ENCODE results near the gene DNAI2. TPM values are rescaled to one million over a fixed set of nuclear protein-coding genes. Genes with fewer than 3 reads are reported as not detected.

Gene DNAI2
- total and polyA plus RNA-seq, 8 donors: 0.11 to 0.77 TPM; not detected in 6

DNA sequence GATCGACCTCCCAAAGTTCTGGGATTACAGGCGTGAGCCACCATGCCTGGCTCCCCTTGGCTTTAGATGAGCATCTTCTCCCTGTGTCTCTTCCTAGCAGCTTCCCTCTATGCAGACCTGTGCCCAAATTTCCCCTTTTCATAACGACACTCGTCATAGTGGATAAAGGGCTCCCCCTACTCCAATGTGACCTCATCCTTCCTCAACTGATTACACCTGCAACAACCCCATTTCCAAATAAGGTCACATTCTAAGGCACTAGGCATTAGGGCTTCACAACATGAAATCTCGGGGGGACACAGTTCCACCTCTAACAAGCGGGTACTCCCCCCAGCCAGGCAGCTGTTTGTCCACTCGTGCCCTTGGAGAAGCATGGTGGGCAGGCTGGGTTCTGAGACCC, 62.3 kb downstream of the DNAI2 start:
- no peak for FAIRE-seq

DNA sequence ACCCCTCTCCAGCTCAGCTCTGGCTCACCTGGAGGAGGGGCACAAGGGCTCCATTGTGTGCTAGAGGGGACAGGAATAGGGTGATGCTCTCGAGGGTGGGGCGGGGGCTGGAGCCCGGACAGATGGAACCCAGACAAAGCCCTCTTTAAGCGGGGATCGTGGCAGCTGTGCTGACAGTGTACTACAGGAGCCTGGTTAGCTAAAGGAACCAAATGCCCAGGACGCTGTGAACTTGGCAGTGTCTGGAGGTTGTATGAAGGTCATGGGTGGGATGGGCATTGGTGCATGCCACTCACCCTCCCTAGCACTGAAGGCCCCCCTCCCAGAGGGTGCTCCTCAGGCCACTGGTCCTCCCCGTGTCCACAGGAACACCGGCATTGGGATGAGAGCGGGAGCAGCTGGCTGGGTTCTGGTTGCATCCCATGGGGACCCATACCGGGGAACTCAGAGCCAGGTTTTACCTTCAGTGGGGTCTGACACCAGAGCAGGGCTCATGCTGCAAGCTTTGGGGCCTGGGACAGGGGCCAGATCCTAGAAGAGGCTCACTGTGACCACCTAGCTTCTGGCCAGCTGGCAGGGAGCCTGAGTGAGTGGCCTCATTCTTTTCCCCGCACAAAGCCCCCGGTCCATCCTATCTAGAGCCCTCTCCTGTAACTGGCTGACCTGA, 63.9 kb downstream of the DNAI2 start:
- ATAC-seq (no peak), FAIRE-seq (no peak), DNase-seq (no peak)
- Histone ChIP-seq H3K4me3 (no peak overlapping the region), H3K27ac (no peak overlapping the region), H3K9me3 (no peaks in the 10 kb centered on the region), H3K27me3 (no peaks in the 10 kb centered on the region), H3K36me3 (no peaks in the 10 kb centered on the region), H3K4me1 (no peaks in the 10 kb centered on the region)
- TF ChIP-seq, protein P1, sequence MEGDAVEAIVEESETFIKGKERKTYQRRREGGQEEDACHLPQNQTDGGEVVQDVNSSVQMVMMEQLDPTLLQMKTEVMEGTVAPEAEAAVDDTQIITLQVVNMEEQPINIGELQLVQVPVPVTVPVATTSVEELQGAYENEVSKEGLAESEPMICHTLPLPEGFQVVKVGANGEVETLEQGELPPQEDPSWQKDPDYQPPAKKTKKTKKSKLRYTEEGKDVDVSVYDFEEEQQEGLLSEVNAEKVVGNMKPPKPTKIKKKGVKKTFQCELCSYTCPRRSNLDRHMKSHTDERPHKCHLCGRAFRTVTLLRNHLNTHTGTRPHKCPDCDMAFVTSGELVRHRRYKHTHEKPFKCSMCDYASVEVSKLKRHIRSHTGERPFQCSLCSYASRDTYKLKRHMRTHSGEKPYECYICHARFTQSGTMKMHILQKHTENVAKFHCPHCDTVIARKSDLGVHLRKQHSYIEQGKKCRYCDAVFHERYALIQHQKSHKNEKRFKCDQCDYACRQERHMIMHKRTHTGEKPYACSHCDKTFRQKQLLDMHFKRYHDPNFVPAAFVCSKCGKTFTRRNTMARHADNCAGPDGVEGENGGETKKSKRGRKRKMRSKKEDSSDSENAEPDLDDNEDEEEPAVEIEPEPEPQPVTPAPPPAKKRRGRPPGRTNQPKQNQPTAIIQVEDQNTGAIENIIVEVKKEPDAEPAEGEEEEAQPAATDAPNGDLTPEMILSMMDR (IDR thresholded peaks at IDR 0.05): no peak
- intact Hi-C loops (cut with DNase I): no loop called here
- WGBS, 2 donors: 32 to 43% methylated on average over 12 of the region's 12 CpGs

More for the DNA sequence above, 62.3 kb downstream of the DNAI2 start:
- H3K4me1 ChIP-seq: no peaks in the 10 kb centered on the region
- ATAC-seq (no peak), DNase-seq (no peak)
- H3K27ac ChIP-seq: no peak overlapping the region
- H3K27me3 ChIP-seq: no peaks in the 10 kb centered on the region
- no peaks in the 10 kb centered on the region for H3K9me3 ChIP-seq
- intact Hi-C loops (cut with DNase I): no loop called here
- no peak overlapping the region for H3K4me3 ChIP-seq
- no peaks in the 10 kb centered on the region for H3K36me3 ChIP-seq
- WGBS, 2 donors: 57 to 74% methylated on average over 7 of the region's 7 CpGs
- TF ChIP-seq, protein P1 (IDR thresholded peaks at IDR 0.05): no peak

DNA sequence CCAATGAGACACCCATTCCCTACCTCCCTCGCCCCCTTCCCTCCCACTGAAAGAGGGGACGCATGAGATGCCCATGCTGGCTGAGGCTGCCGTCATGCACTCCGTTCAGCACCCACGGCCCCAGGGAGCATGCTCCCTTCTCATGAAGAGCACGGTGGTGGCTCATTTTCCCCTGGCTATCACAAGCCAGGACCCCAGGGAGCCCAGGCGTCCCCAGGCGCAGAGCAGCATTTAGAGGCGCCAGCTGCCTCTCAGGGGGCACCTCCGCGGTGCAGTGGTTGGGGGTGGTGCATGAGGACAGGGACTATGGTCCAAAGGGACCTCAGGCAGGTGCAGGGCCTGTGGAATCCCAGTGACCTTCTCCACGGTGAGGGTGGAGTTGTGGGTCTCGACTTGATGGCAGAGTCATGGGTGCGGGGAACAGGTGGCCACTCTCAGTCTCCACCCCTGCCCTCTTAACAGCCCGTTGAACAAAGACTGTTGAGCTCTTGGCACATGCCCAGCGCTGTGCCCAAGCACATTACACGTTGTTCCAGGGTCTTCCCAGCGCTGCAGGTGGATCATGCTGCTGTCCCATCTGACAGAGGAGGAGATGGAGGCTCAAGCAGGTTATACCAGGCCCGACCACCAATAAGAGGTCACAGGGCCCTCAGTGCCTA, 65.6 kb downstream of the DNAI2 start:
- no peaks in the 10 kb centered on the region for H3K36me3 ChIP-seq
- no peaks in the 10 kb centered on the region for H3K4me1 ChIP-seq
- WGBS, 2 donors: 62 to 75% methylated on average over 19 of the region's 19 CpGs
- no peaks in the 10 kb centered on the region for H3K27me3 ChIP-seq
- ATAC-seq: peak in 1 of 4 donors; percentile 29
- H3K4me3 ChIP-seq: no peak overlapping the region
- intact Hi-C loops (cut with DNase I): no loop called here
- TF ChIP-seq, protein P1 (IDR thresholded peaks at IDR 0.05): no peak
- FAIRE-seq: no peak
- no peak overlapping the region for H3K27ac ChIP-seq
- no peaks in the 10 kb centered on the region for H3K9me3 ChIP-seq
- DNase-seq: no peak

DNA sequence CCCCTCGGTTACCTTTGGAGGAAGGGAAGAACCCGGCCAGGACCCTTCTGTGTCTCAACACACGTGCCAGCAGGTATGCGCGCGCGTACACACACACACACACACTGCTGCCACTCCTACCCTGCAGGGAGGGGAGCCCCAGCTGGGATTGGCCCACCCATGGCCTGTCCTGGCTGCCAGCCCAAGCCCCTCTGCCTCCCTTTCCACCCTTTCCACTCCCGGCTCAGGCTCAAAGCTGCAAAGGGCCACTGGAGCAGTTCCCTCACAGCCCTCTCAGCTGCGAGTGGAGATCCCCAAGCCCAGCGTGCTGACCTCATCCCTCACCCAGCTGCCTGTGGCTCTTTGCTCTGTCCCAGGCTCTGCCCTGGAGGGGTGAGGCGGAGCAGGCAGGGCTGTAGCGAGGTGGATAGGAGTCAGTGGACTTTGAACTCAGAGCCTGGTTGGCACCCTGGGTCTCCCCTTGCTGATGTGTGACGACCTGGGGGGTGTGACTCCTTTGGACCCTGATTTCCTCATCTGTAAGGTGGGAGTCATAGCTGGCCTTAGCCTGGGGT, 66.5 kb downstream of the DNAI2 start:
- WGBS, 2 donors: 56 to 59% methylated on average over 8 to 13 of the region's 13 CpGs
- no peak overlapping the region for H3K4me3 ChIP-seq
- H3K4me1 ChIP-seq: no peaks in the 10 kb centered on the region
- ATAC-seq: peak in 2 of 4 donors; percentile 22 to 25
- no peak for DNase-seq
- H3K27ac ChIP-seq: no peak overlapping the region
- TF ChIP-seq, protein P1 (IDR thresholded peaks at IDR 0.05): no peak
- H3K36me3 ChIP-seq: no peaks in the 10 kb centered on the region
- no peak for FAIRE-seq
- intact Hi-C loops (cut with DNase I): no loop called here
- H3K9me3 ChIP-seq: no peaks in the 10 kb centered on the region
- H3K27me3 ChIP-seq: no peaks in the 10 kb centered on the region

DNA sequence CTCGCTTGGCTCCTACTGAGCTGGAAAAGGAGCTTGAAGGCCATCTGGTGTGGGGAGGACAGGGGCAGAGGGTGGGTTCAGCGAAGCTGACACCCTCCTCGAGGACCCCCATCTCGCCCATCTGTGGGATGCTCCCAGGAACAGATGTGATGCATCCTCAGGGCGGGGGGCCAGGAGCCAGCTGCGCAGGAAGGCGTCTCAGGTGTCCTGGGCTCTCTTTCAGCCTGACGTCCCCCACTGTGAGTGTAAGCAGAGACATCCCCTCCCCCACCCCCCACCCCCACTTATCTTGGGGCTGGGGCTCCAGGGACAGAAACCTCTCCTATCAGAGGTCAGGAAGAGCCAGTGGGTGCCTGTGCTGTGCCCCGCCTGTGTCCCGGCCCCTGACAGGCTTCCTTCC, 68.2 kb downstream of the DNAI2 start:
- no peak overlapping the region for H3K27ac ChIP-seq
- no peaks in the 10 kb centered on the region for H3K36me3 ChIP-seq
- H3K27me3 ChIP-seq: no peaks in the 10 kb centered on the region
- ATAC-seq: no peak
- DNase-seq: no peak
- H3K4me1 ChIP-seq: no peaks in the 10 kb centered on the region
- TF ChIP-seq, protein P1 (IDR thresholded peaks at IDR 0.05): no peak
- intact Hi-C loops (cut with DNase I): no loop called here
- WGBS, 2 donors: 52 to 57% methylated on average over 10 of the region's 10 CpGs
- no peak overlapping the region for H3K4me3 ChIP-seq
- H3K9me3 ChIP-seq: no peaks in the 10 kb centered on the region
- no peak for FAIRE-seq
